ENCODE measurements around the gene TXK. TPM values are rescaled to one million over a fixed set of nuclear protein-coding genes. Genes with fewer than 3 reads are reported as not detected.

Gene TXK
- total RNA-seq, 4 donors from 2014 or later = 1.6 to 6.8 (median 3.3) TPM

DNA sequence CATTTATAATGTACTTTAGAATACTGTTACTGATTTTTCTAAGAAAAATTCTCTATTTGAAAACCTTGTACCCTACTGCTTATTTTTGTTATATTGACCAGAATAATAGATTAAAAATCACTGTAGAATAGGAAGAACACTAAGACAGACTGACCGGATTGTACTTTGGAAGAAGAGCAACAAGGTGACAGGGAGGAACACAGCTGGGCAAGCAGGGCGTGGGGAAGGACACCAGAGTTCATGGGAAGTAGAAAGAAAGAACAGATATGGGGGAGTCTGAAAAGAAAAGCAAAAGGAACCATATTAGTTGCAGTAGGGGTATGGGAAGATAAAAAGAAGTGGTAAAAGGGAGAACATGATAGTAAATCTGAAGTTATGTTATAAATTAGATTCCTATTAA lies 38.6 kb downstream of the TXK start:
- H3K27ac ChIP-seq = no peak overlapping the region
- no peaks in the 10 kb centered on the region for H3K9me3 ChIP-seq
- WGBS = 87% methylated on average over 2 of the region's 2 CpGs
- no peak for TF ChIP-seq CTCF (IDR thresholded peaks at IDR 0.05)
- no peak for TF ChIP-seq POLR2A (IDR thresholded peaks at IDR 0.05)
- no peak for TF ChIP-seq POLR2AphosphoS5 (IDR thresholded peaks at IDR 0.05)
- no peak for TF ChIP-seq EP300 (IDR thresholded peaks at IDR 0.05)
- no peaks in the 10 kb centered on the region for H3K4me1 ChIP-seq
- no peaks in the 10 kb centered on the region for H3K27me3 ChIP-seq
- H3K4me3 ChIP-seq = no peak overlapping the region
- H3K36me3 ChIP-seq = no peaks in the 10 kb centered on the region
- DNase-seq (ENCODE audit: low spot score in 2 of 2) = no peak

GRCh38 chr4:48093991-48094416 lies 40.0 kb downstream of the TXK start:
- no peak overlapping the region for H3K27ac ChIP-seq
- 39% methylated on average over 3 of the region's 3 CpGs for WGBS
- no peak for TF ChIP-seq EP300 (IDR thresholded peaks at IDR 0.05)
- TF ChIP-seq CTCF (IDR thresholded peaks at IDR 0.05) = no peak
- no peak for TF ChIP-seq POLR2A (IDR thresholded peaks at IDR 0.05)
- no peak for TF ChIP-seq POLR2AphosphoS5 (IDR thresholded peaks at IDR 0.05)
- H3K9me3 ChIP-seq = no peaks in the 10 kb centered on the region
- no peak for DNase-seq (ENCODE audit: low spot score in 2 of 2)
- no peak overlapping the region for H3K4me3 ChIP-seq
- no peaks in the 10 kb centered on the region for H3K27me3 ChIP-seq
- H3K36me3 ChIP-seq = no peaks in the 10 kb centered on the region
- H3K4me1 ChIP-seq = no peaks in the 10 kb centered on the region

- H3K4me3 ChIP-seq = no peak overlapping the region
- WGBS = 62% methylated on average over 5 of the region's 5 CpGs
- H3K27ac ChIP-seq = no peak overlapping the region
- H3K4me1 ChIP-seq = no peaks in the 10 kb centered on the region
- no peaks in the 10 kb centered on the region for H3K36me3 ChIP-seq
- no peak for DNase-seq (ENCODE audit: low spot score in 2 of 2)
- TF ChIP-seq CTCF (IDR thresholded peaks at IDR 0.05) (no peak), POLR2A (IDR thresholded peaks at IDR 0.05) (no peak), EP300 (IDR thresholded peaks at IDR 0.05) (no peak), POLR2AphosphoS5 (IDR thresholded peaks at IDR 0.05) (no peak)
- H3K9me3 ChIP-seq = no peaks in the 10 kb centered on the region
- H3K27me3 ChIP-seq = no peaks in the 10 kb centered on the region
Measured at GRCh38 chr4:48090621-48091020, 43.4 kb downstream of the TXK start.

DNA sequence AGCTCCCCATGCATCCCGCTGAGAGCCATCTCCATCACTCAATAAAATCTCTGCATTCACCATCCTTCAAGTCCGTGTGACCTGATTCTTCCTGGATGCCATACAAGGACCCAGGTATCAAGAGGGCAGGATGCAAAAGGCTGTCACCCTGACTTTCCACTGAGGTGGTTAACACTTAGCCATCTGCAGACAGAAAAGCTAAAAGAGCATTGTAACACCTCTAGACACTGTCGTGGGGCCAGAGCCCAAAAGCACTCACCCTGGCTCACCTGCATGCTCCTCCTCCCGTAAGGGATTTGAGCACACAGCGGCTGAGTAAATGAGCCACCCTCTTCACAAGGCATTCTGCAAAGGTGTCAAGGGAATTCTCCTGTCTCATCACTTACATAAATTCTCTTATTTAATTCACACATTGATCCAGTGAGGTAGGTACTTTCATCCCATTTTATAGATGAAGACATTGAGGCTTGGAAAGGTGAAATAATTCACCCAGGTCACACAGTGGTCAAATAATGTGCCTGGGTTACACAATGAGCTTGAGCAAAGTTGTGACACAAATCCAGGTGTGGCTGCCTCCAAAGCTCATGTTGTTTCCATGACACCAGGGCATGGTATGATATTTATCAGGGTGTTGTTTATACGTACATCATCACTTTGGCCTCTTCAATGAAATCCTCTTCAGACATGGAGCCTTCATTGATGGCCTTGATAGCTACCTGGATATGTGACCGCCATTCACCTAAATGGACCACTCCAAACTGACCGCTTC lies 48.0 kb downstream of the TXK start:
- whole genome bisulfite sequencing = 61% methylated on average over 8 of the region's 8 CpGs
- Histone ChIP-seq H3K36me3 (no peaks in the 10 kb centered on the region), H3K27ac (no peak overlapping the region), H3K27me3 (no peaks in the 10 kb centered on the region), H3K9me3 (no peaks in the 10 kb centered on the region), H3K4me1 (no peaks in the 10 kb centered on the region), H3K4me3 (no peak overlapping the region)
- no peak for DNase-seq (ENCODE audit: low spot score in 2 of 2)
- TF ChIP-seq POLR2A (IDR thresholded peaks at IDR 0.05) (no peak), POLR2AphosphoS5 (IDR thresholded peaks at IDR 0.05) (no peak), EP300 (IDR thresholded peaks at IDR 0.05) (no peak), CTCF (IDR thresholded peaks at IDR 0.05) (no peak)

DNA sequence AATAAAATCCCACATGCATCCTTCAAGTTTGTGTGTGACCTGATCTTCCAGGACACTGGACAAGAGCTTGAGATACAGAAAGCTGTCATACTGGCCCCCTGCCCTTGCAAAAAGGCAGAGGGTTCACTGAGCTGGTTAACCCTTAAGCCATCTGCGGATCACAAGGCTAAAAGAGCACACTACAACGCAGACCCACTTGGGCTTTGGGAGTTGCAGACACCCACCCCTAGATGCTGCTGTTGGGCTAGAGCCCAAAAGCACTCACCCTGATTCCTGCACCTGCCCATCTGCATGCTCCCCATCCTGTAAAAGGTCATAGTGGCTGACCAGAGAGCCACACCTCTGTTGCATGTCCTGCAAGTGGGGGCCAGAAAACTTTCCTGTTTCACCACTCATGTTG lies 51.1 kb downstream of the TXK start:
- no peaks in the 10 kb centered on the region for H3K27me3 ChIP-seq

More for the DNA sequence above, 51.1 kb downstream of the TXK start:
- no peaks in the 10 kb centered on the region for H3K9me3 ChIP-seq
- H3K4me3 ChIP-seq = no peak overlapping the region
- no peak for DNase-seq (ENCODE audit: low spot score in 2 of 2)
- WGBS = 90% methylated on average over 2 of the region's 2 CpGs
- TF ChIP-seq EP300 (IDR thresholded peaks at IDR 0.05) (no peak), CTCF (IDR thresholded peaks at IDR 0.05) (no peak), POLR2AphosphoS5 (IDR thresholded peaks at IDR 0.05) (no peak), POLR2A (IDR thresholded peaks at IDR 0.05) (no peak)
- H3K27ac ChIP-seq = no peak overlapping the region
- H3K4me1 ChIP-seq = no peaks in the 10 kb centered on the region
- no peaks in the 10 kb centered on the region for H3K36me3 ChIP-seq

Data from suprapubic skin (tissue), 4 donors.